ENCODE data around the gene CC2D1A.

GRCh38 chr19:13969897-13970296 lies 63.9 kb downstream of the CC2D1A start:
- TF ChIP-seq CTCF (IDR thresholded peaks at IDR 0.05 in 4 of 5, conservative IDR thresholded peaks at IDR 0.05 in 1 of 5) (no peak), POLR2A (IDR thresholded peaks at IDR 0.05) (no peak)
